WTC11 (cell line): ENCODE measurements around the gene ZFP69.

Experiments
- CTCF ChIP-seq: fragments of 200-600 bp; IDR thresholded peaks from 2 replicates; pipeline ENCODE4 v1.8.0; 2022; ENCODE audit warnings: antibody characterized with exemption
- TP53 ChIP-seq: sonication (generic); formaldehyde crosslinking; IDR thresholded peaks from 2 replicates; pipeline ENCODE4 v1.8.1; 2023; ENCODE audit warnings: mild to moderate bottlenecking, missing genetic modification reagents
- ZBTB21 ChIP-seq: sonication (generic); formaldehyde crosslinking; IDR thresholded peaks from 2 replicates; pipeline ENCODE4 v1.8.1; 2023; ENCODE audit warnings: mild to moderate bottlenecking, missing genetic modification reagents, borderline replicate concordance
- ZSCAN18 ChIP-seq: fragments of 250-450 bp; sonication (Bioruptor Pico); IDR thresholded peaks from 2 replicates; pipeline ENCODE4 v2.1.2; 2022; ENCODE audit warnings: mild to moderate bottlenecking, moderate library complexity
- TF ChIP-seq, protein P1 (sequence below): sonication (generic); formaldehyde crosslinking; IDR thresholded peaks from 2 replicates; pipeline ENCODE4 v1.8.1; 2023; ENCODE audit warnings: mild to moderate bottlenecking, missing genetic modification reagents, moderate library complexity
- TF ChIP-seq, protein P2 (sequence below): sonication (generic); formaldehyde crosslinking; conservative IDR thresholded peaks from 2 replicates; pipeline ENCODE4 v1.8.1; 2022; ENCODE audit warnings: mild to moderate bottlenecking, missing genetic modification reagents

DNA sequence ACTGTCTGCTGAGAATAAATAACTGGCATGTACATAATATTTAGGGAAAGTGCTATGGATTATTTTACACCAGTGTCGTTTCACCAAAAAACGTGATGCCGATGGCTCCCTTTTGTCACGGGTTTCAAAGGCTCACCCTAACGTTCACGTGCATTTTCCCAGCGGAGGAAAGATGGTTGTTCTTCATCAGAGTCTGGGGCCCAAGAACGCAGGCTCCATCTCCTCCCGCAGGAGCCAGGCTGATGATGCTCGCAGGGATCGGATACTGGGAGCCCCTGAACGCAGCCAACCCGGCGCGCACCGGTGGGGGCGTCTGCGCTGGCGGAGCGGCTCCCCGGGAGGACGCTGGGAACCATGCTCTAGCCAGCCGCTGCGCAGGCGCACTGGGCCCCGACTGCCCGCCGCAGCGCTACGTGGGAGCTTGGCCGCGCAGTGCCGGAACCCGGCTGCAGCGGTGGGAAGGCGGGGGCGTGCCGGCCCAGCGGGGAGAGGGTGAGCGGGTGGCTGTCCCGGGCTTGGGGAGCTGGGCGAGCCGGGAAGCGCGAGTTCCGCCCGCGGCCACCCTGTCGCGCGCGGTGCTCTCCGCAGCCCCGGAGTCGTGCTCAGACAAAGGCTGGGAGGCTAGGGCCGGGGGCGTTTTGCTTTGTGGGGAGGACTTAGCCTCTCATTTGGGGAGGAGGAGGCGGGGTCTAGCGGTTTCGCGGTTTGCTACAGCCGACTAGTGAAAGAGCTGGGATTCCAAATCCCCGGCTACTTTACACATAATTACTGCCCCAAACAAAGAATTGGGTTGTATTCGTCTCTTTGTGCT lies 27.2 kb upstream of the ZFP69 start, which contains the start of gene ZFP69B:
- TF ChIP-seq, protein P1, sequence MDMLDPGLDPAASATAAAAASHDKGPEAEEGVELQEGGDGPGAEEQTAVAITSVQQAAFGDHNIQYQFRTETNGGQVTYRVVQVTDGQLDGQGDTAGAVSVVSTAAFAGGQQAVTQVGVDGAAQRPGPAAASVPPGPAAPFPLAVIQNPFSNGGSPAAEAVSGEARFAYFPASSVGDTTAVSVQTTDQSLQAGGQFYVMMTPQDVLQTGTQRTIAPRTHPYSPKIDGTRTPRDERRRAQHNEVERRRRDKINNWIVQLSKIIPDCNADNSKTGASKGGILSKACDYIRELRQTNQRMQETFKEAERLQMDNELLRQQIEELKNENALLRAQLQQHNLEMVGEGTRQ (CRISPR knock-in tag) = peak; percentile 44; the same call in 1 of the 2 replicates
- TF ChIP-seq, protein P2, sequence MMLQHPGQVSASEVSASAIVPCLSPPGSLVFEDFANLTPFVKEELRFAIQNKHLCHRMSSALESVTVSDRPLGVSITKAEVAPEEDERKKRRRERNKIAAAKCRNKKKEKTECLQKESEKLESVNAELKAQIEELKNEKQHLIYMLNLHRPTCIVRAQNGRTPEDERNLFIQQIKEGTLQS = no peak
- no peak for TF ChIP-seq CTCF
- no peak for TF ChIP-seq ZSCAN18 (CRISPR knock-in tag)
- TF ChIP-seq TP53 = peak; percentile 50; the same call in 1 of the 2 replicates
- peak; percentile 89 for TF ChIP-seq ZBTB21
